SKM-1 (cell line): ENCODE results near the gene SAP25.
"Not testable (repeated sequence)": the region's sequence is repeated elsewhere in the genome, so short reads cannot be mapped to it uniquely, and the experiment has no call there.

Experiments used
- DNase-seq: peaks from one replicate; lab custom pipeline; 2025; ENCODE audit not compliant: unreplicated experiment; lab: John Stamatoyannopoulos, UW

The SAP25 gene

DNA sequence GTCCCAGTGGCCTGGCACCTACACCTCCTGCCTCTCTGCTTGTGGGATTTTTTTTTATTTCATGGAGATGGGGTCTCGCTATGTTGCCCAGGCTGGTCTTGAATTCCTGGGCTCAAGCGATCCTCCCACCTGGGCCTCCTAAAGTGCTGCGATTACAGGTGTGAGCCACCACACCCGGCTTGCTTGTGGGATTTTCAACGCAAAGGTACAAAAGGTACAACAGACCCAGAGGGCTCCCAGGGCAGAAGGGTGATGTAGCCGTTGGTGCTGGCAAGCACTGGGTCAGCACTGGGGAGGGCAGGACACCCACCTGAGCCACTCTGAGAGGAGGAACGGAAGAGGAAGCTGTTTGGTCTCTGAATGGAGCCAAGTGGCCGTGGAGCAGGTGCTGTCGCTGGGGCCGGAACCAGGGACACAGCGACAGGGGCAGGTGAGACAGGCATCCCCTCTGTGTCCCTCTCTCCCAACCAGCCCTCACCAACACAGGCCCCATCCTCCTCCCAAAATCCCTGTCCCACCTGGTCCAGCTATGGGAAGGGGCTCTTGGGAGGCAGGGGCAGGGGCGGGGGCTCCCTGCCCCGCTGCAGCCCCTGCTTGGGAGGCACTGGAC, 2.8 kb upstream of the SAP25 start:
- no peak for DNase-seq

DNA sequence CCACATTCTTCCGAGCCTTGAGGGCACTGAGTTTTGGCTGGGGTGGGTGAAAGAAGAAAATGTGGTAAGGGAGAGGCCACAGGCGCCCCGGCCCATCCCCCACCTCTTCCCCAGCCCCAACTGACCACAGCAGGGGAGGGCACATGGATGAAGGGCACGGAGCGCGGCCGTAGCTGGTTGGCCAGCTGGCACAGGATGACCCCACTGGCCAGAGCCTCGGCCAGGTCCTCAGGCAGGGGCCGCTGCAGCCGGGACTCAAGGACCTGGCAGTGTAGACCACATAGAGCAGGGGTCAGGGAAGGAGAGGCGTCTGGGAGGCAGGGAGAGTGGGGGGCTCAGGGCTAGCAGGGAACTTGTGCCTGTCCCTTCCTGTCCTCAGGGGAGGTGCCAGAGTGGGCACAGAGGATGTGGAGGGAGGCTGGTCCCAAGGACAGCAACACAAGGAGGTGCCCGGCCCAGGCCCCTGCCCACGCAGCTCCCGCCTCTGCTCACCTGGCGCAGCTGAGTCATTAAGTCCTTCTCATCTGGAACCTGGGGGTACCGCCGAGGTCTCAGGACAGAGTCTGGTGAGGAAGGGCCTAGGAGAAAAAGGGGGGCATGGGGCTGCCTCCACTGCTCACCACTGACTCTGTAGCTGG, 2.2 kb upstream of the SAP25 start:
- no peak for DNase-seq

DNA sequence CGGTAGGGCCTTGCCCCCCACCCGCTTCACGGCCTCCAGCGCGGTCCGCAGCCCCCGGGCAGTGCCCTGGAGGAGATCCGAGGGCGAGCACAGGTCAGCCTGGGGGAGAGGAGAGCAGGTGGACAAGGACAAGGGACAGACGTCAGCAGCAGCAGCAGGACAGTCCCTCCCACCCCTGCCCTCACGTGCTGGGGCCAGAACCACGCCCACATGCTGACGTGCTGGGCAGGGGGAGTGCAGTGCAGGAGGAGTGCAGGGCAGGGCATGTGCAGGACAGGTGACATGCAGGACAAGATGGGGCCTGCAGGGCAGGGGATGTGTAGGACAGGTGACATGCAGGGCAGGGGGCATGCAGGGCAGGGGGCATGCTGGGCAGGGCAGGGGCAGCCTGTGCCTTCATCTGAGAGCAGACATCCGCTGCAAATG, 1.5 kb upstream of the SAP25 start:
- DNase-seq, result no peak

- no peak for DNase-seq
Observed at GRCh38 chr7:100574362-100575205, 884 bp upstream of the SAP25 start.

- DNase-seq, result no peak
Observed at GRCh38 chr7:100572949-100573675, 588 bp downstream of the SAP25 start.

- no peak for DNase-seq
Observed at GRCh38 chr7:100572281-100572948, 1.3 kb downstream of the SAP25 start.

DNA sequence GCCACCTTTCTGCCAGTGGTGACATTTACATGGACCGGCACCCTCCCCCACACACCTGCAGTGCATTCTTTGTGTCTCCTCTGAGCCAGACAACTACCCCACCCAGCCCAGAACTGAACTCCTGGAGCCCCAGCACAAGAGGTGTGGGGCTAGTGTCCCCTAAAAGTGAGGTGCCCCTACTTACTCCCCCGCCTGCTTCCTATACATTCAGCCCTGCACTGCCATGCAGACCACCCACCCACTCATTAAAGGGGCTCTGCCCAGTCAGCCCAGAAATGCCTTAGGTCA, 1.9 kb downstream of the SAP25 start:
- no peak for DNase-seq

- DNase-seq, result no peak
Observed at GRCh38 chr7:100570954-100571828, 2.5 kb downstream of the SAP25 start.

- no peak for DNase-seq
Observed at GRCh38 chr7:100568896-100569844, 4.5 kb downstream of the SAP25 start.

- DNase-seq, result no peak
Observed at GRCh38 chr7:100568176-100568895, 5.4 kb downstream of the SAP25 start.

DNA sequence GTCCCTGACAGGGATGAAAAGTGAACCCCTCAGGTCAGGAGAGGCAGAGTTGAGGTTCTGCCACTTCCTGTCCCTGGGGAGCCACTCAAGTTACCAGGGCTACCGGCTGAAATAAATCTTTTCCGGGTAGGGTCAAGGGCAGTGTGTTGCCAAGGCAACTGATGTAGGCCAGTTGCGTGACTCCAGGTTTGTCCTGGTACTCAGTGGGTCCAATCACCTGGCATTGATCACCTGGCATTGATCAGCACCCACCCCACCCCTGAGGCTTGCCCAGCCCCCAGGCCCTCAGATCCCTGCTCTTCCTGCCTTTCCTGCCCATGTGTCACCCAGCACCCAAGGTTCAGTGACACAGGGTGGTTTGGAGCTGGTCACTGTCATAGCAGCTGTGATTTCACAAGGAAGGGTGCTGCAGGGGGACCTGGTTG, 5.9 kb downstream of the SAP25 start:
- no peak for DNase-seq

GRCh38 chr7:100567031-100567730, 6.5 kb downstream of the SAP25 start:
- no peak for DNase-seq

- no peak for DNase-seq
Observed at GRCh38 chr7:100566018-100566531, 7.6 kb downstream of the SAP25 start.

GRCh38 chr7:100565133-100565571, 8.5 kb downstream of the SAP25 start:
- DNase-seq, result no peak

GRCh38 chr7:100564405-100564804, 9.3 kb downstream of the SAP25 start:
- DNase-seq, result not testable (repeated sequence)

DNA sequence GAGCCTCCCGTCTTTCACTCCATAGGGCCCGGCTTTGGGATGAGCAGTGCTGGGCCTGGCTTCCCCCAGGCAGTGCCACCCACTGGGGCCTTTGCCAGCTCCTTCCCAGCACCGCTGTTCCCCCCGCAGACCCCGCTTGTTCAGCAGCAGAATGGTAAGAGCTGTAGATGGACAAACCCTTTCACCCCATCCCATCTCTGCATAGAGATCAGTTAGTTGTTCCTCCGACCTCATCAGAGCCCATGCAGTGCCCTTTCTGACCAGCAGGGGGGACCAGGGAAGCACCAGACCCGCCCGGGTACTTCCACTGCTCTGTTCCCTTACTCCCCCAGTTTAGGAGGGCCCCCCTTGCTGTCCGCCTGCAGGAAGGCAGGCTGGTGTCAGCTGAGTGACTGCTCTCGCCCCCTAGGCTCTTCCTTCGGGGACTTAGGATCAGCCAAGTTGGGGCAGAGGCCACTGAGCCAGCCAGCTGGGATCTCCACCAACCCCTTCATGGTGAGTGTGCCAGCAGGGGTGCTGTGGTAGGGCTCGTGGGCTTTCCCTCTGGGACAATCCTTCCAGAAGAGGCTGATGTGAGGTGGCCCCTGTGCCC, 9.8 kb downstream of the SAP25 start:
- peak; percentile 27 for DNase-seq

GRCh38 chr7:100563100-100563564, 10.6 kb downstream of the SAP25 start:
- no peak for DNase-seq
